Parathyroid adenoma (tissue), 2 donors: ENCODE measurements around the gene ADGRA1.

ENCODE experiments used
- H2AFZ ChIP-seq: fragments of 300-600 bp; sonication (generic); one replicate; pipeline ENCODE4 v1.7.0; 2017; ENCODE audit warnings: antibody characterized with exemption, mild to moderate bottlenecking
- H3K27ac ChIP-seq: fragments of 300-600 bp; sonication (generic); one replicate; pipeline ENCODE4 v1.7.0; 2017
- H3K27me3 ChIP-seq: fragments of 300-600 bp; sonication (generic); one replicate; pipeline ENCODE4 v1.7.0; 2017; ENCODE audit warnings: low read length; ENCODE audit not compliant: control insufficient read depth, insufficient read depth
- H3K36me3 ChIP-seq: fragments of 300-600 bp; sonication (generic); one replicate; pipeline ENCODE4 v1.7.0; 2017; ENCODE audit warnings: low read length; ENCODE audit not compliant: control insufficient read depth, insufficient read depth
- H3K4me1 ChIP-seq: fragments of 300-600 bp; sonication (generic); one replicate; pipeline ENCODE4 v1.7.0; 2017; ENCODE audit warnings: control low read depth
- H3K4me2 ChIP-seq: fragments of 300-600 bp; sonication (generic); one replicate; pipeline ENCODE4 v1.7.0; 2017; ENCODE audit warnings: low read length
- H3K4me3 ChIP-seq: fragments of 300-600 bp; sonication (generic); one replicate; pipeline ENCODE4 v1.7.0; 2017; ENCODE audit warnings: low read depth, low read length
- H3K79me2 ChIP-seq: fragments of 300-600 bp; sonication (generic); one replicate; pipeline ENCODE4 v1.7.0; 2017; ENCODE audit warnings: control low read depth
- H3K9ac ChIP-seq: fragments of 300-600 bp; sonication (generic); one replicate; pipeline ENCODE4 v1.7.0; 2017; ENCODE audit warnings: mild to moderate bottlenecking
- H3K9me3 ChIP-seq: fragments of 300-600 bp; sonication (generic); one replicate; pipeline ENCODE4 v1.7.0; 2017; ENCODE audit warnings: low read length; ENCODE audit not compliant: control insufficient read depth
- CTCF ChIP-seq: fragments of 300-600 bp; sonication (generic); IDR thresholded peaks from one replicate; pipeline ENCODE4 v1.7.0; 2017; ENCODE audit warnings: antibody characterized with exemption, mild to moderate bottlenecking
- donor health status: primary hyperparathyroidism.

ADGRA1 gene

GRCh38 chr10:133162910-133163856 is 75.5 kb downstream of the ADGRA1 start:
- Histone ChIP-seq H3K4me2 (no peak overlapping the region), H3K79me2 (peaks cover 22% of the 10 kb centered on the region), H3K4me1 (peaks cover 6% of the 10 kb centered on the region), H3K9me3 (no peaks in the 10 kb centered on the region), H3K36me3 (no peaks in the 10 kb centered on the region), H2AFZ (no peak overlapping the region), H3K9ac (no peak overlapping the region), H3K4me3 (no peak overlapping the region), H3K27ac (no peak overlapping the region), H3K27me3 (no peaks in the 10 kb centered on the region)
- TF ChIP-seq CTCF, result no peak

GRCh38 chr10:133163889-133164815 is 76.4 kb downstream of the ADGRA1 start:
- Histone ChIP-seq H3K9me3 (no peaks in the 10 kb centered on the region), H3K27me3 (no peaks in the 10 kb centered on the region), H3K9ac (no peak overlapping the region), H3K4me1 (peaks cover 5% of the 10 kb centered on the region), H3K36me3 (no peaks in the 10 kb centered on the region), H3K79me2 (peaks cover 22% of the 10 kb centered on the region), H3K27ac (no peak overlapping the region), H3K4me2 (no peak overlapping the region), H3K4me3 (no peak overlapping the region), H2AFZ (no peak overlapping the region)
- no peak for TF ChIP-seq CTCF

- no peaks in the 10 kb centered on the region for H3K36me3 ChIP-seq
- H3K27me3 ChIP-seq, result no peaks in the 10 kb centered on the region
- no peak overlapping the region for H3K4me2 ChIP-seq
- H3K9ac ChIP-seq, result no peak overlapping the region
- no peak overlapping the region for H2AFZ ChIP-seq
- no peaks in the 10 kb centered on the region for H3K9me3 ChIP-seq
- no peak for TF ChIP-seq CTCF
- H3K79me2 ChIP-seq, result peaks cover 22% of the 10 kb centered on the region
- H3K4me1 ChIP-seq, result no peaks in the 10 kb centered on the region
- no peak overlapping the region for H3K4me3 ChIP-seq
- H3K27ac ChIP-seq, result no peak overlapping the region
These were observed 77.3 kb downstream of the ADGRA1 start for GRCh38 chr10:133164816-133165555.

DNA sequence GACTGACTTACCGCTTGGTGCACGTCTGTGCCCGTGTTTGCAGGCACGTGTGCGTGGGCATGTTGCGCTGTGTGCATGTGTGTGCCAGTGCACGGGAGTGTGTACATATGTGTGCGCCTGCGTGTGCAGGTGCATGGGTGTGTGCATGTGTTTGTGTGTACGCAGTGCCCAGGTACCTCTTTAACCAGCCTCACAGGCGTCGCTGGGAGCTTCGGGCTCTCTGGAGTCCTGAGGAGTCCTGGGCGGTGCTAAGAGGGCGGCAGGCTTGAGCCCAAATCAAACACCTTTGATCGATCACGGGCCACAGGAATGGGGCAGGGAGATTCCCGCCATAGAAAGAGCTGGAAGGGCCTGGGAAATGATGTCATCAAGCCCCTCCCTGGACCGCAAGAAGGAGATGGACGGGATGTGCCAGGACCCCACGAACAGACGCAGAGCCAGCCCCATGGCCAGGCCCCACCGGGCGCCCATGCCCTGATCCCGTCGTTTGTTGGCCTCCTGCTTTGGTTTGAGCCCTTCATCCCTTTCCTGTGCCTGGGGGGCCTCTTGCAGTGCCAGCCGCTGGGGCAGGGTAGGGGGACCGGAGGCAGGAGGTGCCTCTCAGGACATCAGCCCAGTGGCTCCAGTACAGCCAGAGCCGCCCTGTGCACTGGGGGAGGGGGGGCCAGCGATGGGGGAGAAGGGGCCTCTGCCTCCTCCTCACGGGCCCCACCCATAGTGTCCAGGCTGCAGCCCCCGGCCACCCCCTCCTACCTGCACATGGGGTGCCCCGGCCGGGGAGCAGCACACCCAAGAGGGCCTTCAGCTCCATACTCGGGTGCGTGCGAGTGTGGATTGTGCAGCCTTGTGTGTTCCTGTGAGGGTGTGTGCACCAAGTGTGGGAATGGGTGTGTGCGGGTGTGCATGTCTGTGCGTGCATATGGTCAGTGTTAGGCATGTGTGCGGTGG is 78.1 kb downstream of the ADGRA1 start:
- no peaks in the 10 kb centered on the region for H3K4me1 ChIP-seq
- no peak for TF ChIP-seq CTCF
- H3K79me2 ChIP-seq, result peaks cover 22% of the 10 kb centered on the region
- no peaks in the 10 kb centered on the region for H3K27me3 ChIP-seq
- H3K36me3 ChIP-seq, result no peaks in the 10 kb centered on the region
- no peak overlapping the region for H3K9ac ChIP-seq
- H3K9me3 ChIP-seq, result no peaks in the 10 kb centered on the region
- no peak overlapping the region for H2AFZ ChIP-seq
- no peak overlapping the region for H3K4me2 ChIP-seq
- no peak overlapping the region for H3K27ac ChIP-seq
- no peak overlapping the region for H3K4me3 ChIP-seq
